DND-41 (cell line): Measurements from ENCODE around the gene IBTK.
"Not testable (repeated sequence)": the region's sequence is repeated elsewhere in the genome, so short reads cannot be mapped to it uniquely, and the experiment has no call there.

Experiments used
- CTCF ChIP-seq: IDR thresholded peaks from 2 replicates; pipeline ENCODE4 v1.5.1; 2012; ENCODE audit warnings: borderline replicate concordance, low read length, moderate library complexity, mild to moderate bottlenecking; ENCODE audit not compliant: poor library complexity, severe bottlenecking; ENCODE audit errors: extremely low read depth
- EZH2 ChIP-seq: IDR thresholded peaks from 3 replicates; pipeline ENCODE4 v1.6.1; 2012; ENCODE audit warnings: borderline replicate concordance, low read depth, mild to moderate bottlenecking, moderate library complexity, low read length, inconsistent platforms; ENCODE audit not compliant: severe bottlenecking

GRCh38 chr6:82254722-82255121 lies 7.2 kb upstream of the IBTK start:
- not testable (repeated sequence) for TF ChIP-seq CTCF, EZH2
